ENCODE measurements around the gene KLHL2. TPM values are rescaled to one million over a fixed set of nuclear protein-coding genes. Genes with fewer than 3 reads are reported as not detected.
"Not testable (repeated sequence)": the region's sequence is repeated elsewhere in the genome, so short reads cannot be mapped to it uniquely, and the experiment has no call there.

KLHL2 gene
- total and polyA plus RNA-seq, 2 donors (not counting 3 experiments of a cell fraction or from before 2014, with no cell fraction given): 9.9 to 22.1 TPM

GRCh38 chr4:165229490-165230200, 22.3 kb downstream of the KLHL2 start:
- H3K9me1 ChIP-seq (replicated peaks; ENCODE audit: control insufficient read depth, extremely low read depth, insufficient read depth, low read length); H3K4me1 ChIP-seq (ENCODE audit: control insufficient read depth, extremely low read depth, insufficient read depth, low read length); H3K27me3 ChIP-seq (ENCODE audit: control insufficient read depth in 2 of 2, insufficient read depth in 2 of 2, low read length in 2 of 2); H3K4me3 ChIP-seq (replicated peaks in 1 of 3; ENCODE audit: insufficient read depth in 1 of 3, low read depth in 1 of 3, low read length in 3 of 3); H3K9ac ChIP-seq (replicated peaks; ENCODE audit: extremely low read depth, insufficient read depth, low read length); H3K36me3 ChIP-seq (ENCODE audit: control insufficient read depth in 2 of 2, extremely low read depth in 1 of 2, insufficient read depth in 2 of 2, low read length in 2 of 2); intact Hi-C loops (cut with micrococcal nuclease); POLR2A ChIA-PET; H3K79me2 ChIP-seq (ENCODE audit: control insufficient read depth, insufficient read depth, low read length); H3K27ac ChIP-seq (ENCODE audit: insufficient read depth, low read depth, low read length); dilution Hi-C loops (cut with MboI; ENCODE audit: extremely low pct_ligation_motif_present, low sequenced_read_pairs); DNase-seq (ENCODE audit: low read depth, low spot score); H3K4me2 ChIP-seq (ENCODE audit: insufficient read depth, low read length); H2AFZ ChIP-seq (ENCODE audit: low read depth, low read length); CTCF ChIA-PET; H4K20me1 ChIP-seq (replicated peaks; ENCODE audit: control insufficient read depth, extremely low read depth, insufficient read depth, low read length); H3K9me3 ChIP-seq (replicated peaks; ENCODE audit: control insufficient read depth, insufficient read depth, low read length); BruUV-seq (replicated peaks); FAIRE-seq: not testable (repeated sequence)

- FAIRE-seq; H3K79me2 ChIP-seq (ENCODE audit: control insufficient read depth, insufficient read depth, low read length); CTCF ChIA-PET: not testable (repeated sequence)
Observed at GRCh38 chr4:165232623-165233433, 25.5 kb downstream of the KLHL2 start.

More at GRCh38 chr4:165232623-165233433, 25.5 kb downstream of the KLHL2 start:
- H3K9me1 ChIP-seq (replicated peaks; ENCODE audit: control insufficient read depth, extremely low read depth, insufficient read depth, low read length); POLR2A ChIA-PET; H3K4me2 ChIP-seq (ENCODE audit: insufficient read depth, low read length); H3K9me3 ChIP-seq (replicated peaks; ENCODE audit: control insufficient read depth, insufficient read depth, low read length); H3K36me3 ChIP-seq (ENCODE audit: control insufficient read depth in 2 of 2, extremely low read depth in 1 of 2, insufficient read depth in 2 of 2, low read length in 2 of 2); H3K27ac ChIP-seq (ENCODE audit: insufficient read depth, low read depth, low read length); BruUV-seq (replicated peaks); H2AFZ ChIP-seq (ENCODE audit: low read depth, low read length); DNase-seq (ENCODE audit: low read depth, low spot score); dilution Hi-C loops (cut with MboI; ENCODE audit: extremely low pct_ligation_motif_present, low sequenced_read_pairs); H3K27me3 ChIP-seq (ENCODE audit: control insufficient read depth in 2 of 2, insufficient read depth in 2 of 2, low read length in 2 of 2); H4K20me1 ChIP-seq (replicated peaks; ENCODE audit: control insufficient read depth, extremely low read depth, insufficient read depth, low read length); H3K4me3 ChIP-seq (replicated peaks in 1 of 3; ENCODE audit: insufficient read depth in 1 of 3, low read depth in 1 of 3, low read length in 3 of 3); intact Hi-C loops (cut with micrococcal nuclease); H3K4me1 ChIP-seq (ENCODE audit: control insufficient read depth, extremely low read depth, insufficient read depth, low read length); H3K9ac ChIP-seq (replicated peaks; ENCODE audit: extremely low read depth, insufficient read depth, low read length): not testable (repeated sequence)

Measured in endothelial cell of umbilical vein (primary cell).